HepG2 (cell line): ENCODE results near the gene SEPTIN10. TPM values are rescaled to one million over a fixed set of nuclear protein-coding genes. Genes with fewer than 3 reads are reported as not detected.

ENCODE experiments used
- BORCS8-MEF2B ChIP-seq: sonication (generic); formaldehyde crosslinking; IDR thresholded peaks from 2 replicates; pipeline ENCODE4 v1.8.0; 2022; ENCODE audit warnings: mild to moderate bottlenecking, missing genetic modification reagents
- CBX2 ChIP-seq, 2 experiments: fragments of 200-600 bp in 1 of 2; sonication (generic); formaldehyde crosslinking in 1 of 2; IDR thresholded peaks; 2 replicates each; pipeline versions ENCODE4 v1.7.0 to v1.8.1; 2018 to 2022; ENCODE audit warnings: low read depth in 2 of 2, low read length in 1 of 2, mild to moderate bottlenecking in 1 of 2, missing genetic modification reagents in 1 of 2
- CREM ChIP-seq, 2 experiments: sonication (generic) in 1 of 2; formaldehyde crosslinking in 1 of 2; IDR thresholded peaks; 2 replicates each; pipeline versions ENCODE4 v1.4.0 to v1.6.1; 2016 to 2020; ENCODE audit warnings: antibody characterized with exemption in 1 of 2, mild to moderate bottlenecking in 1 of 2, missing genetic modification reagents in 1 of 2
- DNMT1 ChIP-seq: sonication (generic); formaldehyde crosslinking; IDR thresholded peaks from 2 replicates; pipeline ENCODE4 v1.5.1; 2020; ENCODE audit warnings: mild to moderate bottlenecking, missing genetic modification reagents
- FOXM1 ChIP-seq: sonication (generic); formaldehyde crosslinking; IDR thresholded peaks from 2 replicates; pipeline ENCODE4 v1.5.0; 2020; ENCODE audit warnings: missing genetic modification reagents
- HCFC1 ChIP-seq: fragments of 150-350 bp; IDR thresholded peaks from 2 replicates; pipeline ENCODE4 v1.6.1; 2014; ENCODE audit warnings: low read depth, low read length
- HOXA3 ChIP-seq: sonication (generic); formaldehyde crosslinking; IDR thresholded peaks from 2 replicates; pipeline ENCODE4 v1.5.0; 2020; ENCODE audit warnings: missing genetic modification reagents
- JUN ChIP-seq: sonication (generic); formaldehyde crosslinking; IDR thresholded peaks from 2 replicates; pipeline ENCODE4 v1.4.0; 2020; ENCODE audit warnings: mild to moderate bottlenecking, missing genetic modification reagents
- MBD4 ChIP-seq: IDR thresholded peaks from 2 replicates; pipeline ENCODE4 v1.6.1; 2012; ENCODE audit warnings: low read length, inconsistent platforms, borderline replicate concordance
- PCBP1 ChIP-seq: fragments of 200-400 bp; formaldehyde crosslinking; IDR thresholded peaks from 2 replicates; pipeline ENCODE4 v1.6.1; 2017; ENCODE audit warnings: mild to moderate bottlenecking, low read depth, low read length, borderline replicate concordance
- PHF5A ChIP-seq: IDR thresholded peaks from one replicate; pipeline ENCODE4 v1.6.1; 2018; ENCODE audit warnings: low read depth, missing genetic modification reagents; ENCODE audit not compliant: unreplicated experiment
- PTBP1 ChIP-seq: fragments of 200-400 bp; formaldehyde crosslinking; IDR thresholded peaks from 2 replicates; pipeline ENCODE4 v1.6.1; 2018; ENCODE audit warnings: low read length, low read depth; ENCODE audit not compliant: poor library complexity, severe bottlenecking
- RFXAP ChIP-seq: sonication (generic); formaldehyde crosslinking; IDR thresholded peaks from 2 replicates; pipeline ENCODE4 v1.4.0; 2020; ENCODE audit warnings: missing genetic modification reagents, borderline replicate concordance
- SPEN ChIP-seq: sonication (generic); formaldehyde crosslinking; IDR thresholded peaks from 2 replicates; pipeline ENCODE4 v1.5.1; 2020; ENCODE audit warnings: low read depth, mild to moderate bottlenecking, missing genetic modification reagents
- ZBTB7A ChIP-seq: sonication (generic); formaldehyde crosslinking; IDR thresholded peaks from 2 replicates; pipeline ENCODE4 v1.8.0; 2022; ENCODE audit warnings: mild to moderate bottlenecking, missing genetic modification reagents
- ZFY ChIP-seq: sonication (generic); formaldehyde crosslinking; IDR thresholded peaks from 2 replicates; pipeline ENCODE4 v1.4.0; 2020; ENCODE audit warnings: missing genetic modification reagents
- ZNF460 ChIP-seq: sonication (generic); formaldehyde crosslinking; IDR thresholded peaks from 2 replicates; pipeline ENCODE4 v1.5.1; 2020; ENCODE audit warnings: missing genetic modification reagents, mild to moderate bottlenecking, borderline replicate concordance
- ZNF530 ChIP-seq: sonication (generic); formaldehyde crosslinking; IDR thresholded peaks from 2 replicates; pipeline ENCODE4 v1.5.0; 2020; ENCODE audit warnings: low read depth, mild to moderate bottlenecking, missing genetic modification reagents
- ZNF547 ChIP-seq: sonication (generic); formaldehyde crosslinking; IDR thresholded peaks from 2 replicates; pipeline ENCODE4 v1.5.1; 2020; ENCODE audit warnings: mild to moderate bottlenecking, missing genetic modification reagents
- ZNF737 ChIP-seq: sonication (generic); formaldehyde crosslinking; IDR thresholded peaks from 2 replicates; pipeline ENCODE4 v1.5.0; 2020; ENCODE audit warnings: missing genetic modification reagents, mild to moderate bottlenecking, borderline replicate concordance
- ZNF746 ChIP-seq: sonication (generic); formaldehyde crosslinking; IDR thresholded peaks from 2 replicates; pipeline ENCODE4 v1.8.0; 2022; ENCODE audit warnings: mild to moderate bottlenecking, missing genetic modification reagents
- ZNF883 ChIP-seq: sonication (generic); formaldehyde crosslinking; IDR thresholded peaks from 2 replicates; pipeline ENCODE4 v1.5.1; 2020; ENCODE audit warnings: mild to moderate bottlenecking, missing genetic modification reagents; ENCODE audit errors: not compliant biosample characterization
- ZSCAN9 ChIP-seq: IDR thresholded peaks from 2 replicates; pipeline ENCODE4 v1.6.1; 2016; ENCODE audit warnings: borderline replicate concordance
- polyA plus RNA-seq, 8 experiments: library from polyadenylated mRNA; depleted of rRNA in 3 of 8; stranded (reverse) in 7 of 8; unstranded in 1 of 8; fragments of >200 nt; fragmentation: Illumina TruSeq in 4 of 8; extraction: Trizol in 4 of 8; gene quantifications; 2 replicates each; pipeline versions ENCODE4 v1.2.1 to v1.2.3, GENCODE V29; 2011 to 2016; ENCODE audit warnings: low read depth in 4 of 8, missing spikeins in 1 of 8, mixed read lengths in 1 of 8; ENCODE audit not compliant: insufficient read depth in 1 of 8
- total RNA-seq, 5 experiments: library from RNA; depleted of rRNA; stranded (reverse); fragments of >200 nt; fragmentation: Illumina TruSeq; extraction: Trizol; gene quantifications; 2 replicates each; pipeline ENCODE4 v1.2.3, GENCODE V29; 2016; ENCODE audit warnings: low read depth in 1 of 5
- TF ChIP-seq, protein P1 (sequence below): sonication (generic); formaldehyde crosslinking; IDR thresholded peaks from 2 replicates; pipeline ENCODE4 v1.5.0; 2020; ENCODE audit warnings: missing genetic modification reagents
- TF ChIP-seq, protein P2 (sequence below): sonication (generic); formaldehyde crosslinking; IDR thresholded peaks from 2 replicates; pipeline ENCODE4 v1.4.0; 2020; ENCODE audit warnings: mild to moderate bottlenecking, missing genetic modification reagents
- TF ChIP-seq, protein P3 (sequence below), 2 experiments: fragments of 450-650 bp in 1 of 2; sonication (generic) in 1 of 2; formaldehyde crosslinking; IDR thresholded peaks; 2 replicates each; pipeline versions ENCODE4 v1.5.0 to v1.8.0; 2020 to 2022; ENCODE audit warnings: mild to moderate bottlenecking in 1 of 2, missing genetic modification reagents in 1 of 2
- TF ChIP-seq, protein P4 (sequence below): sonication (generic); formaldehyde crosslinking; IDR thresholded peaks from 2 replicates; pipeline ENCODE4 v1.5.0; 2020; ENCODE audit warnings: missing genetic modification reagents, mild to moderate bottlenecking, borderline replicate concordance

SEPTIN10 gene
- total and polyA plus RNA-seq, 2 of the 13 experiments (the other 11 are each of a cell fraction or from before 2014, with no cell fraction given): 45.8 to 67.5 TPM

DNA sequence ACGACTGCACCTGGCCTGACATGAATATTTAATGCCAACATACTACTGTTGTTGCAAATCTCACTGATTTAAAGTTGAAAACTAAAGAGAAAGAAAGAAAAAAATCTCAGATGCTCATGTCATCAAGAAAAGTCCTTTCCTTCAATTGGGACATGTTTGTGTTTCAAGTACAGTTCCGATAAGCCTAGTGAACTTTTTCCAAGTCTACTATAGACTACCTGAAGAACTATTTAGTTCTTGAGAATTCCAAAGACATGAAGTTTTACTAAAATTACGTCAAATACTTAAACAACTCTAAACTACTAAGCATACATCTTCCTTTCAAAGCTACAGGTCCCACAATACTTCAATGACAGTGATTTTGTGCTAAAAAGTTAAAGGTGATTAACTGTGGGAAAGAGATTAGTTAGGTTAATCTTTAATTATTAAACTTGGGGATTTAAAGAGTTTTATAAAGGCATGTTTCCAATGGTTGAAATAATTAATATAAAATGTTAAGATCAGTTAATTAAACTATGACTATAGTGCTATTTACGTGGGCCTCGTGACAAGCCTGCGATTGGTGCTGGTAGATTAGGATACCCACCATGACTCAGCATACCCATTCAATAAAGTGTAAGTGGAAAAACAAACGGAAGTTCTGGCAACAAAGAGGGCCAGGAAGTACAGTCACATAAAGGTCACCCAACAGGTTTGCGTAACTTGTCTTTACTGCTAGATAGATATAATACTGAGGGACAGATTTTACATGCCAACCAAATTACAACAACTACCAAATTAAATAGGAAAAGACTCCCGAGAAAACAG lies 55.5 kb downstream of the SEPTIN10 start (continued):
- TF ChIP-seq PTBP1 (no peak), CBX2 (IDR thresholded peaks at IDR 0.05; ENCODE audit: low read depth, low read length) (no peak), CBX2 (CRISPR knock-in tag; IDR thresholded peaks at IDR 0.05; ENCODE audit: low read depth) (no peak), SPEN (CRISPR knock-in tag) (peak; percentile 33; the same call in 1 of the 2 replicates), ZBTB7A (CRISPR knock-in tag) (no peak), ZNF547 (no peak), PCBP1 (no peak), HOXA3 (peak; percentile 64; the same call in 1 of the 2 replicates), ZSCAN9 (CRISPR knock-in tag) (no peak), ZNF530 (CRISPR knock-in tag) (no peak), DNMT1 (CRISPR knock-in tag) (no peak), ZNF737 (CRISPR knock-in tag) (no peak), PHF5A (CRISPR knock-in tag) (peak; percentile 38), JUN (CRISPR knock-in tag) (no peak; the same call in 1 of the 2 replicates), ZFY (CRISPR knock-in tag) (peak; percentile 25; the same call in 1 of the 2 replicates), CREM (IDR thresholded peaks at IDR 0.05) (peak; percentile 63), CREM (CRISPR knock-in tag; IDR thresholded peaks at IDR 0.05) (no peak), HCFC1 (no peak), RFXAP (CRISPR knock-in tag) (peak; percentile 28; the same call in 1 of the 2 replicates), FOXM1 (CRISPR knock-in tag) (no peak), ZNF746 (no peak), BORCS8-MEF2B (no peak), ZNF460 (CRISPR knock-in tag) (no peak), MBD4 (no peak), ZNF883 (CRISPR knock-in tag) (no peak)
- TF ChIP-seq, protein P1, sequence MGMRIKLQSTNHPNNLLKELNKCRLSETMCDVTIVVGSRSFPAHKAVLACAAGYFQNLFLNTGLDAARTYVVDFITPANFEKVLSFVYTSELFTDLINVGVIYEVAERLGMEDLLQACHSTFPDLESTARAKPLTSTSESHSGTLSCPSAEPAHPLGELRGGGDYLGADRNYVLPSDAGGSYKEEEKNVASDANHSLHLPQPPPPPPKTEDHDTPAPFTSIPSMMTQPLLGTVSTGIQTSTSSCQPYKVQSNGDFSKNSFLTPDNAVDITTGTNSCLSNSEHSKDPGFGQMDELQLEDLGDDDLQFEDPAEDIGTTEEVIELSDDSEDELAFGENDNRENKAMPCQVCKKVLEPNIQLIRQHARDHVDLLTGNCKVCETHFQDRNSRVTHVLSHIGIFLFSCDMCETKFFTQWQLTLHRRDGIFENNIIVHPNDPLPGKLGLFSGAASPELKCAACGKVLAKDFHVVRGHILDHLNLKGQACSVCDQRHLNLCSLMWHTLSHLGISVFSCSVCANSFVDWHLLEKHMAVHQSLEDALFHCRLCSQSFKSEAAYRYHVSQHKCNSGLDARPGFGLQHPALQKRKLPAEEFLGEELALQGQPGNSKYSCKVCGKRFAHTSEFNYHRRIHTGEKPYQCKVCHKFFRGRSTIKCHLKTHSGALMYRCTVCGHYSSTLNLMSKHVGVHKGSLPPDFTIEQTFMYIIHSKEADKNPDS: no peak
- TF ChIP-seq, protein P2, sequence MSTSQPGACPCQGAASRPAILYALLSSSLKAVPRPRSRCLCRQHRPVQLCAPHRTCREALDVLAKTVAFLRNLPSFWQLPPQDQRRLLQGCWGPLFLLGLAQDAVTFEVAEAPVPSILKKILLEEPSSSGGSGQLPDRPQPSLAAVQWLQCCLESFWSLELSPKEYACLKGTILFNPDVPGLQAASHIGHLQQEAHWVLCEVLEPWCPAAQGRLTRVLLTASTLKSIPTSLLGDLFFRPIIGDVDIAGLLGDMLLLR (CRISPR knock-in tag): no peak
- TF ChIP-seq, protein P3, sequence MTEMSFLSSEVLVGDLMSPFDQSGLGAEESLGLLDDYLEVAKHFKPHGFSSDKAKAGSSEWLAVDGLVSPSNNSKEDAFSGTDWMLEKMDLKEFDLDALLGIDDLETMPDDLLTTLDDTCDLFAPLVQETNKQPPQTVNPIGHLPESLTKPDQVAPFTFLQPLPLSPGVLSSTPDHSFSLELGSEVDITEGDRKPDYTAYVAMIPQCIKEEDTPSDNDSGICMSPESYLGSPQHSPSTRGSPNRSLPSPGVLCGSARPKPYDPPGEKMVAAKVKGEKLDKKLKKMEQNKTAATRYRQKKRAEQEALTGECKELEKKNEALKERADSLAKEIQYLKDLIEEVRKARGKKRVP (CRISPR knock-in tag; IDR thresholded peaks at IDR 0.05): peak in 1 of 2 experiments; percentile 39; a peak in 1 of 4 replicates
- TF ChIP-seq, protein P4, sequence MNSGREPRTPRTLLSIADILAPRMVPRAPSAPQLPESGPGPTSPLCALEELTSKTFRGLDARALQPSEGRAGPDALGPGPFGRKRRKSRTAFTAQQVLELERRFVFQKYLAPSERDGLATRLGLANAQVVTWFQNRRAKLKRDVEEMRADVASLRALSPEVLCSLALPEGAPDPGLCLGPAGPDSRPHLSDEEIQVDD: no peak
